Naive B cell (primary cell): ENCODE results near the gene NGRN. TPM values are rescaled to one million over a fixed set of nuclear protein-coding genes. Genes with fewer than 3 reads are reported as not detected.
"Not testable (repeated sequence)": the region's sequence is repeated elsewhere in the genome, so short reads cannot be mapped to it uniquely, and the experiment has no call there.

Source experiments
- ATAC-seq, 2 donors: fragments of 150-1000 bp; cut with Tn5 transposase; 2 replicates each; pipeline ENCODE4 v1.10.0; 2021; ENCODE audit warnings: low read depth in 2 of 2, mild to moderate bottlenecking in 2 of 2, moderate library complexity in 2 of 2
- DNase-seq: peaks from one replicate; pipeline ENCODE4 v3.0.0; 2022
- H3K27ac Mint-ChIP-seq, 6 donors: one replicate each; pipeline ENCODE4 v1.8.0; 2020 to 2022; ENCODE audit warnings: mild to moderate bottlenecking in 6 of 6, mixed read lengths in 6 of 6, moderate library complexity in 5 of 6, inconsistent platforms in 2 of 6
- H3K27me3 Mint-ChIP-seq, 3 donors: one replicate each; pipeline ENCODE4 v1.8.0; 2021 to 2022; ENCODE audit warnings: mixed read lengths in 3 of 3, mild to moderate bottlenecking in 1 of 3
- H3K36me3 Mint-ChIP-seq, 2 donors: one replicate each; pipeline ENCODE4 v1.8.0; 2020 to 2022; ENCODE audit warnings: mixed read lengths in 2 of 2, inconsistent platforms in 1 of 2, mild to moderate bottlenecking in 1 of 2
- H3K4me1 Mint-ChIP-seq, 3 donors: one replicate each; pipeline ENCODE4 v1.8.0; 2020 to 2022; ENCODE audit warnings: mixed read lengths in 3 of 3, inconsistent platforms in 1 of 3, mild to moderate bottlenecking in 1 of 3, moderate library complexity in 1 of 3
- H3K4me3 Mint-ChIP-seq, 8 donors: one replicate each; pipeline ENCODE4 v1.8.0; 2020 to 2022; ENCODE audit warnings: mild to moderate bottlenecking in 8 of 8, mixed read lengths in 8 of 8, moderate library complexity in 8 of 8, inconsistent platforms in 2 of 8
- H3K9me3 Mint-ChIP-seq, 7 donors: one replicate each; pipeline ENCODE4 v1.8.0; 2020 to 2022; ENCODE audit warnings: mixed read lengths in 7 of 7, mild to moderate bottlenecking in 5 of 7, inconsistent platforms in 2 of 7, moderate library complexity in 1 of 7
- polyA plus RNA-seq, 6 donors: library from polyadenylated mRNA; unstranded; fragments of 300-500 nt; fragmentation: Illumina TruSeq; gene quantifications; one replicate each; pipeline ENCODE4 v1.2.3, GENCODE V29; 2021; ENCODE audit warnings: low read depth in 6 of 6

Gene NGRN
- polyA plus RNA-seq, 6 donors from 2014 or later: 33.6 to 80.2 (median 54.1) TPM

DNA sequence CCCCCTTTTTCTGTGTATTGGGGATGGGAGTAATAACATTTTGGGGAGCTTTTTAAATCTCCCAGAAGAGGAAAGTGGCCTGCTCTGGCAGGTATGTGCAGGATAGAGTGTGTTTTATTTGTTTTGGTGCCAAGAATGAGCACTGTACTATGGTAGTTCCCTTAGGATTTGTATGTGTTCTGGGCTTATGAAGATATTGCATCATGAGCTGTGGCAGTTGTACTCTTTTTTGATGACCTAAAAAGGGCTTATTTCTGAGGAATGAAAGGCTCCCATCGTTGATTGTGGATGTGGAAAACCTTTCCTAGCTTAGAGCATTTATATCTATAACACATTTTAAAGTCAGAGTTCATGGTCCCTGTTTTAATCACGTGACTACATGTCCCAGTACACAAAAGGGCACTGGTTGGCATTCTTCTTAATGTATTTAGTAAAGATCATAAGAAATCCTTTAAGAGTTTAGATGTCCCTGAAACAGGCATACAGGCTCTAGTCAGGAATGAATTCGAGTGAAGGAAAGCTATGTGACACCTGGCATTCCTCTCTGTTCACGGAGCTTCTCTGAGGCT, 30.9 kb downstream of the NGRN start:
- not testable (repeated sequence) for ATAC-seq, H3K36me3 Mint-ChIP-seq, DNase-seq, H3K4me3 Mint-ChIP-seq, H3K27ac Mint-ChIP-seq, H3K9me3 Mint-ChIP-seq
- H3K27me3 Mint-ChIP-seq: peaks cover 0 to 14% (median 0%) of the 10 kb centered on the region in 3 donors
- peaks cover 11 to 21% (median 13%) of the 10 kb centered on the region in 3 donors for H3K4me1 Mint-ChIP-seq

DNA sequence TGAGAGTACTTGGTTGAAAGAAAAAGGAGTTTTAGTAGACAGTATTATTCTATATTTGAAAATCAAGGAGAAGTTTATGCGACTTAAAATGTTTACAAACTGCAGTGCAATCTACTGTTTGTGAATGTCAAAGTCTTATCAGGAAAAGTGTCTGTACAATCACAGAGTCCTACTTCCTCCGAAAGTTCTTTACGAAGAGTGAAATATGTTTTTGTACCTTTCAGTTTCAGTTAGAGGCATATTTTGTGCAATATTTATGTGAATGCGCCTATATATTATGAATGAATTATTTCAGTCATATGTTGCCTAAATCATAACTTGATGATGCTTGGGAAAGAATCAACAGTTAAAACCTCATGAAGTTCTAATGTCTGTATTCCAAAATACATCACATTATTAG, 31.5 kb downstream of the NGRN start:
- no peak for DNase-seq
- Mint-ChIP-seq H3K36me3 (no peaks in the 10 kb centered on the region), H3K4me3 (no peak overlapping the region), H3K27me3 (peaks cover 0 to 14% (median 0%) of the 10 kb centered on the region in 3 donors), H3K27ac (no peak overlapping the region), H3K9me3 (no peaks in the 10 kb centered on the region), H3K4me1 (peaks cover 11 to 22% (median 14%) of the 10 kb centered on the region in 3 donors)
- no peak for ATAC-seq

DNA sequence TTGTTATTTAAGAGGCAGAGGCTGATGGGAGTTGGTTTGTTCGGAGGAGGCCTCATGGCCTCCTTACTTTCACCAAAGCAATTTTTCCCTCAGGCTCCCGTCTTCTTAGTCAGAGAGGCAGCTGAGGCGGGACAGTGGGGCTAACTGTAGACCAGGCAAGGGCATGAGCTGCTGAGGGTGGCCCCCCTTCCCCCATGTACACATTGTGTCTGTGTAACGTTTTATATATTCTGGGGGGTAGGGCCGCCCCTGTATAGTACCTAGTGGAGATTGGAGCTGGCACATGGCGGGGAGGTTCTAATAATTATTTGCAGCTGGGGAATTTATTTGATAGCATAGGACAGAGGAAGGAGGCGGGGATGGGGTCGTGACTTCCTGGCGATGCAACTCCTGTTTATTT, 35.1 kb downstream of the NGRN start:
- H3K4me3 Mint-ChIP-seq: peak overlapping the region in 2 of 8 donors; percentile 26 to 74
- no peaks in the 10 kb centered on the region for H3K36me3 Mint-ChIP-seq
- H3K27ac Mint-ChIP-seq: peak overlapping the region in 1 of 6 donors; percentile 6
- DNase-seq (no peak), ATAC-seq (no peak)
- H3K27me3 Mint-ChIP-seq: no peaks in the 10 kb centered on the region
- H3K9me3 Mint-ChIP-seq: no peaks in the 10 kb centered on the region
- peaks cover 3 to 11% (median 9%) of the 10 kb centered on the region in 3 donors for H3K4me1 Mint-ChIP-seq

DNA sequence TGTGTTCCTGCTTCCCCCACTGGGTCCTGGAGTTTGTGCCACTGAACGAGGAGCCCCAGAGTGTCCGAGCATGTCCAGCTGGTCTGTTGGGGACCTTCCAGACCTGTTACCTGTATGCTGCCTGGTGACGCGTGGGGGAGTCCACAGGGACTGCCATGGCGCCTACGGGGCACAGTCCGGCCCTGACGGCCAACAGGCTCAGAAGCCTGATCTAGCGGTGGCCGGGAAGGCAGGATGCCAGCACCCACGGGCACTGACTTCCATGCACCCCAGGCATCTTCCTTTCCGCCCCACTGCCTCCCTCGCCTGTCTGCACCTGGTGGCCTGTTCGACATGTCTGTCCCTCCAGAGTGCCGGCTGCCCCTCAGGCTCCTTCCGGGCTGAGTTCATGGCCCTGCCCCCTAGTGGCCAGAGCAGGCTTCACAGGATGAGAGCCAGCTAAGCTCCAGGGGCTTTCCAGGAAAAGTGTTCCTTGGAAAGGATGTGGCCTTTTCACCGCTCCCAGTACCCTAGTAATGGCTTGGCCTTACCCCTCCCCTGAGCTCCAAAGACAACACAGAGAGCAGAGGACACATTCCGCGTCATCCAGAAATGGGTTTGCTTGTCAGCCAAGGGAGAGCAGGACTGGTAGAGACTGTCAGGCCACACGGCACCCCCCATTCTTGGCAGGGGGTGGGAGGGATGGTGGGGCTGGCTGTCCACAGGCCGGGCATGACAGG, 35.7 kb downstream of the NGRN start:
- H3K4me3 Mint-ChIP-seq: no peak overlapping the region
- ATAC-seq (peak; percentile 47 to 63), DNase-seq (peak; percentile 37)
- H3K4me1 Mint-ChIP-seq: peaks cover 5 to 13% (median 10%) of the 10 kb centered on the region in 3 donors
- H3K9me3 Mint-ChIP-seq: no peaks in the 10 kb centered on the region
- peak overlapping the region in 3 of 6 donors; percentile 43 to 65 (median 59) for H3K27ac Mint-ChIP-seq
- H3K36me3 Mint-ChIP-seq: no peaks in the 10 kb centered on the region
- no peaks in the 10 kb centered on the region for H3K27me3 Mint-ChIP-seq

DNA sequence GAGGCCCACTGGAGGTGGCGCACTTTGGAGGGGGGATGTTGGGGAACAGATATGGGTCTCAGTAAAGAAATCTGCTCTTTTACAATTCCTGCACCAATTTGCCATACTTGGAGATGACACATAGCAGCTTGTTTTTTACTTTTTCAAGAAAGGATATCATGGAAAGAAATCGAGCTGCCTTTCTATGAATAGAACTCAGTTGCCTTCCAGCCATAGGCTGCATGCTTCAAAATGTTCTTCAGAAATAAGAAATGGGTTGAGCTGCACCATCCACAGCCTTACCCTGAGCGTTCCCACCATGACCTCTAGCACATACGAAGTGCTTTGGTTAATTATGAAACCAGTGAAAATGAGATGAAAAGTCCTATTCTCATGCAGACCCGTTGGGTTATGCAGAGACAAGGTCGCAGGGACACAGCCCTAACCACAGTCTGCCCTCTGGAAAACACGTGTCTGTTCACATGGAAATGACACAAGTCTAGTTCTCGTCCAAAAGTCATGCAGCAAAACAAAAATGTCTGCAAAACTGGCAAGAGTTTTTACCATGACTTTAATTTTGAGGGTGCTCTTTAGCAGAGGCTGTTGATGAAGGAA, 36.3 kb downstream of the NGRN start:
- H3K4me3 Mint-ChIP-seq: no peak overlapping the region
- no peak for ATAC-seq
- H3K9me3 Mint-ChIP-seq: no peaks in the 10 kb centered on the region
- H3K27me3 Mint-ChIP-seq: no peaks in the 10 kb centered on the region
- no peaks in the 10 kb centered on the region for H3K36me3 Mint-ChIP-seq
- peaks cover 12 to 17% (median 15%) of the 10 kb centered on the region in 3 donors for H3K4me1 Mint-ChIP-seq
- DNase-seq: no peak
- no peak overlapping the region for H3K27ac Mint-ChIP-seq

DNA sequence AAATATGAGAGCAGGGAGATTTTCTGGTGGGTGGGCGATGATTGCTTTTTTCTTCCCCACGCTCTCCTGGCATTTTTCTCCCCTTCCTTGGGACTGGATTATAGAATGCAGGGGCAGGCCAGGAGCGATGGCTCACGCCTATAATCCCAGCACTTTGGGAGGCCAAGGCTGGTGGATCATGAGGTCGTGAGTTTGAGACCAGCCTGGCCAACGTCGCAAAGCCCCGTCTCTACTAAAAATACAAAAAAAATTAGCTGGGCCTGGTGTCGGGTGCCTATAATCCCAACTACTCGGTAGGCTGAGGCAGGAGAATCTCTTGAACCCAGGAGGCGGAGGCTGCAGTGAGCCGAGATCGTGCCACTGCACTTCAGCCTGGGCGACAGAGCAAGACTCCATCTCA, 39.9 kb downstream of the NGRN start:
- peaks cover 15 to 20% (median 18%) of the 10 kb centered on the region in 3 donors for H3K4me1 Mint-ChIP-seq
- not testable (repeated sequence) for H3K9me3 Mint-ChIP-seq, DNase-seq, H3K36me3 Mint-ChIP-seq, H3K27ac Mint-ChIP-seq, ATAC-seq, H3K4me3 Mint-ChIP-seq, H3K27me3 Mint-ChIP-seq

DNA sequence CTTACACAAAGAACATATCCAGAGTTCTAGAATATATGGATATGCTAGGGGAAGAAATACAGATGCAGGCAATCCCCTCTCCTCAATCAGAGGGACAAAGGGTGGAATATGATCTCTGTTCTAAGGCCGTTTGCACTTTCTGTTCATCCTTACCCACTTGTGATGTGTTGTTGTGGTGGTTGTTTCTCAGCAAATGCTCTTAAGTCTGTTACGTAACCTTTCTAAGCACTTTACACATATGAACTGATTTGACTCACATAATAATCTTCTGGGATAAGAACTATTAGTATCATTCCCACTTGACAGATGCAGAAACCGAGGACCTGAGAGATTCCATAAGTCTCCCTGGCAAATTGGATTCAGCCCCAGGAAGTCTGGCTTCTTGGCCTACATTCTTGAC, 40.5 kb downstream of the NGRN start:
- Mint-ChIP-seq H3K36me3 (no peaks in the 10 kb centered on the region), H3K4me1 (peaks cover 14 to 16% (median 15%) of the 10 kb centered on the region in 3 donors), H3K4me3 (no peak overlapping the region), H3K9me3 (no peaks in the 10 kb centered on the region), H3K27me3 (no peaks in the 10 kb centered on the region), H3K27ac (peak overlapping the region in 1 of 6 donors; percentile 5)
- DNase-seq (no peak), ATAC-seq (no peak)

DNA sequence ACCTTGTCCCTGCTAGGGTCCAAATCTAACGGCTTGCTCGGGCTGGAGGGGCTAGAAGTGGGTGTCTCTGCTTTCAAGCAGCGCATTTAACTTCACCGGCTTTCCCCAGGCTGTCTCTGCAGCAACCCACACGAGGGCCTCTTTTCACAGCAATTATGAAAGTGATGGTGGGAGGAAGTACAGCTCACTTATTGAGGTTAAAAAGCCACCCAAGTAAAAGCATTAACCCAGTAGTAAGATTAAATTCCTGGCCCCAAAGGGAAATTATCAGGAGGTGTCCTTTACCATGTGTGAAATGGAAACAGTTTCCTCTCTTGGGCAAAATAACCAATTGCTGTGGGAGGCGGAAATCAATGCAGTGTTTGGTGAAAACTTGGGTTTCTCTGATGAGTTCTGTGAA, 41.1 kb downstream of the NGRN start:
- Mint-ChIP-seq H3K4me3 (no peak overlapping the region), H3K27ac (peak overlapping the region in 2 of 6 donors; percentile 5 to 53), H3K36me3 (no peaks in the 10 kb centered on the region), H3K9me3 (no peaks in the 10 kb centered on the region), H3K27me3 (no peaks in the 10 kb centered on the region), H3K4me1 (peaks cover 9 to 12% (median 10%) of the 10 kb centered on the region in 3 donors)
- ATAC-seq (peak; percentile 44 to 54), DNase-seq (no peak)

DNA sequence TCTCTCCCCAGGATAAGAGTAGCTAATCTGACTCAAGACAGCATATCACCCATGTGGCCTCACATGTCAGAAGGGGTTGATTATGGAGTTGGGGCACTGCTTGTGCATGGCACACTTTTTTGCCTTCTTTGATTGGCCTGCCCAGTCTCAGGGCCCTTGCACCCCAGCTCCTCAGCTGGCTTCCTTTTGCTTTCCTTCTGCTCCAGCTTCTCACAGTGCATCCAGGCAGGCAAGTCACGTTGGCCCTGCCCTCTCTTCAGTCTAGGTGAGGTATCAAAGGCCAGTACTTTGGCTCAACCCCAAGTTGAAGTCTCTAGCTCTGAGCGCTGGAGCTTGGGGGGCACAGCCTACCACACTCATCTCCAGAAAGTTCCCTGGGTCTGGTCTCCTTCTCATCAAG, 42.2 kb downstream of the NGRN start:
- no peaks in the 10 kb centered on the region for H3K27me3 Mint-ChIP-seq
- H3K27ac Mint-ChIP-seq: peak overlapping the region in 2 of 6 donors; percentile 4 to 76
- no peak for DNase-seq
- H3K36me3 Mint-ChIP-seq: no peaks in the 10 kb centered on the region
- H3K4me1 Mint-ChIP-seq: peaks cover 9 to 12% (median 10%) of the 10 kb centered on the region in 3 donors
- no peaks in the 10 kb centered on the region for H3K9me3 Mint-ChIP-seq
- ATAC-seq: no peak
- H3K4me3 Mint-ChIP-seq: no peak overlapping the region

DNA sequence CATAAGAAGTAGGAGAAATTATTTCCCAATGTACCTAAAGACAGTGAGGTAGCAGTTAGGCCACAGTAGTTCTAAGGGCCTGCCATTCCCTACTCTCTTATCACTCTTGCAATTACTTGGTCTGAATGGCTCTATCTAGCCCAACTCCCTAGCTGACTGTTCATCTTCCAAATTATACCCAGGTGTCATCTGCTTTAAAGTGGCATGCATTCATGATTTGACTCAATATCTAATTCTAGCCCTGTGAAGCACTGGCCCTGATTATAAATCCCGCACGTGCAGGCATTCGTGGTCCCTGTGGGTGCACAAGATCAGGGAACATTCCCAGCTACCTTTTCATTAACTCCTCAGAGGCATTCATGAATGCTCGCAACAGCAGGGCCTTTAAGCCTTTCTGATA, 43.5 kb downstream of the NGRN start:
- Mint-ChIP-seq H3K27me3 (no peaks in the 10 kb centered on the region), H3K36me3 (no peaks in the 10 kb centered on the region), H3K9me3 (no peaks in the 10 kb centered on the region), H3K27ac (no peak overlapping the region), H3K4me1 (peaks cover 9 to 12% (median 10%) of the 10 kb centered on the region in 3 donors), H3K4me3 (no peak overlapping the region)
- no peak for ATAC-seq
- no peak for DNase-seq

DNA sequence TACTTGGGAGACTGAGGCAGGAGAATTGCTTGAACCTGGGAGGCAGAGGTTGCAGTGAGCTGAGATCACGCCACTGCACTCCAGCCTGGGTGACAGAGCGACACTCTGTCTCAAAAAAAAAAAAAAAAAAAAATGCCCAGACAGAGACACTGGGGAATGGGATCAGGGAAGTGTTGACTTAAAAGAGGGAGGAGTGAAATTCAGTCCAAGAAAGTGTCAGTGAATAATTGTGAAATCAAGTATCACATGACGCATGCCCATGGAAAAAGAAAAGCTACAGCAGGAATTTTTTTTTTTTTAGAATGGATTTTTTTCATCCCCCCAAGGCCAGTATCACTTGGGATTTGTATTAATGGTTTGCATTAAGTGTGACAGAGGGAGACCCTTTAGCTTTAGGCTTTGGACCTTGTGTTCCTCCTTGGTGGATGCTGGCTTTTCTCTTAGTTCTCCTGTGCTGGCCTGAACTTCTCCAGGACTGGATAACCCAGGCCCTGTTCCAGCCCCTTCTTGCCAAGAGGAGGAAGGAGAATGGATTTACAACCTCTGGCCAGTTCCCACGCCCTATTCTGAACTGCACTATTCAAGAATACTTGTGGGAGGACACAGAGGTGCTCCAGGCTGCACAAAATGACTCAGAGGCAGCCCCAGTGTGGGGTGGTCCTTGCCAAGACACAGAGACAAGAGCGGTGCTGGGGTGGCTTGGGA, 50.0 kb downstream of the NGRN start:
- ATAC-seq (no peak), DNase-seq (no peak)
- Mint-ChIP-seq H3K9me3 (no peaks in the 10 kb centered on the region), H3K27ac (no peak overlapping the region), H3K27me3 (peaks cover 0 to 4% (median 0%) of the 10 kb centered on the region in 3 donors), H3K4me3 (peak overlapping the region in 1 of 8 donors; percentile 53), H3K4me1 (peaks cover 6 to 8% (median 7%) of the 10 kb centered on the region in 3 donors), H3K36me3 (no peaks in the 10 kb centered on the region)

DNA sequence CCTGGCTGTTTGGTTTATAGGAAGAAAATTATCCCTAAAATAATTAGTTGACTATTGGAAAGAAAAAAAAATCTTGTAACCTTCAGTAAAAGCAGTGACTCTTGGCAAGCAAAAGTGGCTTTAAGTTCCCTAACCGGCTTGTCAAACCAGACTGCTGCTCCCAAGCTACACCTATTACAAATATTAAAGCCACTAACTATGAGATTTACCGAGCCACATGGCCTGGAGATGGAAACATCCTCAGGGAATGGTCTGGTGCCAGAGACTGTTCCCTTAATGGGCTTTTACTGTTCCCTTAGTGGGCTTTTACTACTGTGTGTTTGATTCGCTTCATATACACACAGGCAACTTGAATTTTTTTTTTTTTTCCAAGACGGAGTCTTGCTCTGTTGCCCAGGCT, 50.7 kb downstream of the NGRN start:
- Mint-ChIP-seq H3K4me3 (peak overlapping the region in 1 of 8 donors; percentile 53), H3K36me3 (no peaks in the 10 kb centered on the region), H3K4me1 (peaks cover 6 to 8% (median 8%) of the 10 kb centered on the region in 3 donors), H3K27ac (no peak overlapping the region), H3K27me3 (peaks cover 0 to 4% (median 0%) of the 10 kb centered on the region in 3 donors), H3K9me3 (no peaks in the 10 kb centered on the region)
- ATAC-seq (no peak), DNase-seq (no peak)

DNA sequence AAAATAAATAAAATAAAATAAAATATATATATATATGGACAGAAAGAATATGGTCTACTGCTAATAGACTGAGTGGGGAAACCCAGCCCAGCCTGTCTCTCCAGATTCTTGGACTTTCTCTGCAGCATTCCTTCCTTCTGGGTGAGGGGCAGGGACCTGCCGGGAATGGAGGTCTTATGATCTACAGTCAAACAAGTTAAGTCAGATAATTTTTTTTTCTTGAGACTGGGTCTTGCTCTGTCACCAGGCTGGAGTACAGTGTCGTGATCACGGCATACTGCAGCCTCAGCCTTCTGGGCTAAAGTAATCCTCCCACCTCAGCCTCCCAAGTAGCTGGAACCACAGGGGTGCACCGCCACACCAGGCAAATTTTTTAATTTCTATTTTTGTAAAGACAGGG, 53.1 kb downstream of the NGRN start:
- ATAC-seq (no peak), DNase-seq (no peak)
- Mint-ChIP-seq H3K4me3 (no peak overlapping the region), H3K4me1 (peaks cover 6 to 8% (median 8%) of the 10 kb centered on the region in 3 donors), H3K9me3 (no peaks in the 10 kb centered on the region), H3K27ac (no peak overlapping the region), H3K27me3 (peaks cover 0 to 4% (median 0%) of the 10 kb centered on the region in 3 donors), H3K36me3 (no peaks in the 10 kb centered on the region)
